NB4 (cell line): ENCODE results near the gene OCRL.

Experiments
- POLR2A ChIP-seq: IDR thresholded peaks from 2 replicates; pipeline ENCODE4 v1.6.1; 2011; ENCODE audit warnings: mild to moderate bottlenecking; ENCODE audit not compliant: insufficient read length; ENCODE audit errors: extremely low read depth
- TF ChIP-seq, protein P1 (sequence below): IDR thresholded peaks from 2 replicates; pipeline ENCODE4 v1.6.1; 2011; ENCODE audit warnings: low read depth, low read length

- TF ChIP-seq, protein P1, sequence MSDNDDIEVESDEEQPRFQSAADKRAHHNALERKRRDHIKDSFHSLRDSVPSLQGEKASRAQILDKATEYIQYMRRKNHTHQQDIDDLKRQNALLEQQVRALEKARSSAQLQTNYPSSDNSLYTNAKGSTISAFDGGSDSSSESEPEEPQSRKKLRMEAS = no peak
- TF ChIP-seq POLR2A = no peak
These were observed 96.2 kb downstream of the OCRL start for GRCh38 chrX:129636175-129636681.
